ENCODE measurements around the gene COL24A1. TPM values are rescaled to one million over a fixed set of nuclear protein-coding genes. Genes with fewer than 3 reads are reported as not detected.

The COL24A1 gene
- total RNA-seq, 1 donor from 2014 or later: 1.1 TPM

GRCh38 chr1:85816606-85817005 lies 340.0 kb downstream of the COL24A1 start:
- no peak for DNase-seq
- Histone ChIP-seq H3K4me1 (no peaks in the 10 kb centered on the region), H3K27ac (no peak overlapping the region), H3K27me3 (ENCODE audit: low read depth) (no peaks in the 10 kb centered on the region), H3K36me3 (no peaks in the 10 kb centered on the region), H3K9me3 (no peaks in the 10 kb centered on the region), H3K4me3 (no peak overlapping the region)
- ATAC-seq: no peak
- TF ChIP-seq, protein P1, sequence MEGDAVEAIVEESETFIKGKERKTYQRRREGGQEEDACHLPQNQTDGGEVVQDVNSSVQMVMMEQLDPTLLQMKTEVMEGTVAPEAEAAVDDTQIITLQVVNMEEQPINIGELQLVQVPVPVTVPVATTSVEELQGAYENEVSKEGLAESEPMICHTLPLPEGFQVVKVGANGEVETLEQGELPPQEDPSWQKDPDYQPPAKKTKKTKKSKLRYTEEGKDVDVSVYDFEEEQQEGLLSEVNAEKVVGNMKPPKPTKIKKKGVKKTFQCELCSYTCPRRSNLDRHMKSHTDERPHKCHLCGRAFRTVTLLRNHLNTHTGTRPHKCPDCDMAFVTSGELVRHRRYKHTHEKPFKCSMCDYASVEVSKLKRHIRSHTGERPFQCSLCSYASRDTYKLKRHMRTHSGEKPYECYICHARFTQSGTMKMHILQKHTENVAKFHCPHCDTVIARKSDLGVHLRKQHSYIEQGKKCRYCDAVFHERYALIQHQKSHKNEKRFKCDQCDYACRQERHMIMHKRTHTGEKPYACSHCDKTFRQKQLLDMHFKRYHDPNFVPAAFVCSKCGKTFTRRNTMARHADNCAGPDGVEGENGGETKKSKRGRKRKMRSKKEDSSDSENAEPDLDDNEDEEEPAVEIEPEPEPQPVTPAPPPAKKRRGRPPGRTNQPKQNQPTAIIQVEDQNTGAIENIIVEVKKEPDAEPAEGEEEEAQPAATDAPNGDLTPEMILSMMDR (IDR thresholded peaks at IDR 0.05): no peak
- intact Hi-C loops (cut with DNase I): no loop called here

DNA sequence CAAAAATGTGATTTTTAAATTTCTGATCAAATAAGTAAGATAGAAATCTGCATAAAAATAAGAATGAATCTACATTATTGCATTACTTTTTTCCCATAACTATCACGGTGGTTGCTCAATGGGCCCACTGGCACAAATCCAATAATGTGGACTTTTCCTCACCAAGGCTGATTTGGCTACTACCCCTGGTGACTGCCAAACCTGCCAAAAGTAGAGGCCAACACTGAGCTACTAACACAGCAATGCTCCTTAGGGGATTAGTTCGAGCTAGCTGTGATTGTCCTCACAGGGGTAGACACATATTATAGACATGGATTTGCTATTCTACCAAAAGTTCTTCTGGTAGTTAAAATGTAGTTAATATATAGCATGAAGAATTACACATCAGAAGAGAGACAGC lies 340.7 kb downstream of the COL24A1 start:
- no peak overlapping the region for H3K27ac ChIP-seq
- H3K36me3 ChIP-seq: no peaks in the 10 kb centered on the region
- DNase-seq: no peak
- ATAC-seq: no peak
- intact Hi-C loops (cut with DNase I): no loop called here
- no peaks in the 10 kb centered on the region for H3K27me3 ChIP-seq (ENCODE audit: low read depth)
- H3K4me1 ChIP-seq: no peaks in the 10 kb centered on the region
- no peak overlapping the region for H3K4me3 ChIP-seq
- TF ChIP-seq, protein P1 (IDR thresholded peaks at IDR 0.05): no peak
- no peaks in the 10 kb centered on the region for H3K9me3 ChIP-seq

- intact Hi-C loops (cut with DNase I): no loop called here
- ATAC-seq (no peak), DNase-seq (no peak)
- TF ChIP-seq, protein P1 (IDR thresholded peaks at IDR 0.05): no peak
- Histone ChIP-seq H3K27me3 (ENCODE audit: low read depth) (no peaks in the 10 kb centered on the region), H3K9me3 (no peaks in the 10 kb centered on the region), H3K4me1 (no peaks in the 10 kb centered on the region), H3K36me3 (no peaks in the 10 kb centered on the region), H3K27ac (no peak overlapping the region), H3K4me3 (no peak overlapping the region)
Observed at GRCh38 chr1:85806236-85806965, 350.2 kb downstream of the COL24A1 start.

DNA sequence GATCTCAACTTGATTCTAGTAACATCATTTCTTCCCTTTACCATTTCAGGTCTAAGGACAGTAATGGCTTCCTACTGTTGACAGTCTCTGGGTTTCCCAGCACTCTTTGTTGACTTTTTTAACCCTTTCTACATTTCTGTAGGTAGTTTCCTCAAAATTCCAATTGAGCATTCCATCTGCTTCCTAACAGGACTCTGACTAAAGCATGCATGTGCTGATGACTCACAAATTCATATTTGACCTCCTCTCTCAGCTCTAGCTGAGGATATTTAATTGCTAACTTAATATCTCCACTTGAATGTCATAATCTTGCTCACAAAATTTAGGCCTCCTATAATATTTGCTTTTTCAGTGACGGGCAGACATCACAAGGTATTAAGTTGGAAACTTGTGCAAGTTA lies 355.1 kb downstream of the COL24A1 start:
- intact Hi-C loops (cut with DNase I): no loop called here
- H3K36me3 ChIP-seq: no peaks in the 10 kb centered on the region
- DNase-seq (no peak), ATAC-seq (no peak)
- H3K9me3 ChIP-seq: no peaks in the 10 kb centered on the region
- H3K27ac ChIP-seq: no peak overlapping the region
- no peaks in the 10 kb centered on the region for H3K4me1 ChIP-seq
- no peak overlapping the region for H3K4me3 ChIP-seq
- H3K27me3 ChIP-seq (ENCODE audit: low read depth): no peaks in the 10 kb centered on the region
- TF ChIP-seq, protein P1 (IDR thresholded peaks at IDR 0.05): no peak

- no peaks in the 10 kb centered on the region for H3K4me1 ChIP-seq
- ATAC-seq (no peak), DNase-seq (no peak)
- no peaks in the 10 kb centered on the region for H3K27me3 ChIP-seq (ENCODE audit: low read depth)
- H3K27ac ChIP-seq: no peak overlapping the region
- H3K4me3 ChIP-seq: no peak overlapping the region
- intact Hi-C loops (cut with DNase I): no loop called here
- TF ChIP-seq, protein P1 (IDR thresholded peaks at IDR 0.05): no peak
- no peaks in the 10 kb centered on the region for H3K36me3 ChIP-seq
- no peaks in the 10 kb centered on the region for H3K9me3 ChIP-seq
Observed at GRCh38 chr1:85799737-85800136, 356.8 kb downstream of the COL24A1 start.
